ENCODE results near the gene GRIP1. TPM values are rescaled to one million over a fixed set of nuclear protein-coding genes. Genes with fewer than 3 reads are reported as not detected.

GRIP1 gene
- total and polyA plus RNA-seq, 10 of the 15 experiments (the other 5 are each of a cell fraction or from before 2014, with no cell fraction given) = 0.05 to 0.85 (median 0.50) TPM; not detected in 7

DNA sequence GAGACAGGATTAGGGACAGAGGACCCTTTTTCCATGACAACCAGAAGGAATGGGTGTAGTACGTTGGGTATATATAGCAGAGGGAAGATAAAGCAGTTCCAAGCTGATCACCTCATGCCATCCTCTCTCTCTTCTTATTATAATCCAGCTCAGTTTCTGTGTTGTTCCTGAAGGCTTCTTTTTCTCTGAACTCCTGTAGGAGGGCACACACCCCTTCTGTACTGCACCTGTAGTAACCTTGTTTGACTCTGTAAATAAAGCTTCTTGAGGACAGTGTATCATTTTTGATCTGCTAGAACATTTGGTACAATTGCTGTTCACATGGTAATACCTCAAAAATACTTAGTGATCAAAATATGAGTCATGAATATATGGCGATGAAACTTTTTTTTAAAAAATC is 343.1 kb downstream of the GRIP1 start (continued):
- TF ChIP-seq NKRF (conservative IDR thresholded peaks at IDR 0.05) (no peak), BCLAF1 (IDR thresholded peaks at IDR 0.05) (no peak), CBX3 (IDR thresholded peaks at IDR 0.05; ENCODE audit: borderline replicate concordance, low read depth) (no peak), ZZZ3 (IDR thresholded peaks at IDR 0.05; ENCODE audit: control insufficient read depth, insufficient read length, low read depth) (no peak)

GRCh38 chr12:66331814-66332213 is 347.1 kb downstream of the GRIP1 start:
- ChIA-PET POLR2A (no interaction called here), RAD21 (ENCODE audit: unreplicated experiment) (no interaction called here), SMC1A (ENCODE audit: uncharacterized antibody, unreplicated experiment) (no interaction called here), CTCF (no interaction called here)
- H3K36me3 ChIP-seq (ENCODE audit: control insufficient read depth in 2 of 2, insufficient read depth in 2 of 2, low read length in 1 of 2) = peaks cover 0 to 13% of the 10 kb centered on the region in 2 experiments; a peak in 1 of 4 replicates
- no peaks in the 10 kb centered on the region for H3K9me3 ChIP-seq (replicated peaks; ENCODE audit: control insufficient read depth, insufficient read depth, low read length)
- ATAC-seq (no peak), DNase-seq (ENCODE audit: low read depth, low spot score) (no peak), FAIRE-seq (no peak)
- H4K20me1 ChIP-seq (ENCODE audit: control insufficient read depth, insufficient read depth) = no peaks in the 10 kb centered on the region
- H3K4me2 ChIP-seq (ENCODE audit: control insufficient read depth, insufficient read depth) = no peak overlapping the region
- in situ Hi-C loops (cut with MboI) (no loop called here), intact Hi-C loops (cut with micrococcal nuclease; ENCODE audit: unreplicated experiment) (no loop called here)
- BruUV-seq (replicated peaks) = no TSS peak
- H3K79me2 ChIP-seq (ENCODE audit: control insufficient read depth, insufficient read depth, low read length) = no peaks in the 10 kb centered on the region
- WGBS (ENCODE audit: insufficient coverage, insufficient replicate concordance, low lambda C conversion rate, missing lambda C conversion rate) = 100% methylated on average over 1 of the region's 1 CpG
- H3K4me1 ChIP-seq (ENCODE audit: control insufficient read depth, insufficient read depth, low read length) = no peaks in the 10 kb centered on the region
- H3K4me3 ChIP-seq = no peak overlapping the region
- H3K9ac ChIP-seq (ENCODE audit: control insufficient read depth, insufficient read depth, low read length) = no peak overlapping the region
- no peak overlapping the region for H2AFZ ChIP-seq (ENCODE audit: control insufficient read depth, low read depth, low read length)
- H3K27me3 ChIP-seq (replicated peaks in 1 of 2; ENCODE audit: control insufficient read depth in 2 of 2, insufficient read depth in 2 of 2, low read length in 1 of 2) = no peaks in the 10 kb centered on the region
- no peak overlapping the region for H3K27ac ChIP-seq (ENCODE audit: control insufficient read depth, insufficient read depth)
- TF ChIP-seq ZNF384 (IDR thresholded peaks at IDR 0.05; ENCODE audit: borderline replicate concordance, low read depth, low read length) = no peak
- TF ChIP-seq ZNF687 (IDR thresholded peaks at IDR 0.05) = no peak
- TF ChIP-seq RFX5 (IDR thresholded peaks at IDR 0.05; ENCODE audit: low read depth, low read length) = no peak
- TF ChIP-seq ATF2 (IDR thresholded peaks at IDR 0.05; ENCODE audit: low read length) = no peak
- no peak for TF ChIP-seq NFXL1 (IDR thresholded peaks at IDR 0.05; ENCODE audit: borderline replicate concordance)
- TF ChIP-seq MEF2A (IDR thresholded peaks at IDR 0.05; ENCODE audit: insufficient read depth, low read depth, low read length) = no peak
- no peak for TF ChIP-seq MLLT1 (IDR thresholded peaks at IDR 0.05)

Measured in GM12878 (cell line).